Retinal pigment epithelial cell (primary cell): Measurements from ENCODE around the gene EBF4.

Experiments used
- DNase-seq: peaks from one replicate; pipeline ENCODE4 v3.0.0-alpha.2; 2010; ENCODE audit warnings: low read depth
- H3K4me3 ChIP-seq: 2 replicates; pipeline ENCODE4 v1.5.1; 2011; ENCODE audit warnings: mild to moderate bottlenecking, low read length, control low read depth, moderate library complexity
- CTCF ChIP-seq: conservative IDR thresholded peaks from 2 replicates; pipeline ENCODE4 v1.5.1; 2011; ENCODE audit warnings: low read depth, low read length, control low read depth, inconsistent platforms

Gene EBF4

GRCh38 chr20:2687514-2687913, 5.1 kb upstream of the EBF4 start:
- H3K4me3 ChIP-seq: no peak overlapping the region
- no peak for TF ChIP-seq CTCF
- DNase-seq: no peak

- TF ChIP-seq CTCF: peak; percentile 74
- no peak for DNase-seq
Observed at GRCh38 chr20:2688041-2688591, 4.5 kb upstream of the EBF4 start.

GRCh38 chr20:2690213-2690612, 2.4 kb upstream of the EBF4 start:
- no peak for DNase-seq
- H3K4me3 ChIP-seq: no peak overlapping the region
- TF ChIP-seq CTCF: no peak

More at GRCh38 chr20:2688041-2688591, 4.5 kb upstream of the EBF4 start:
- no peak overlapping the region for H3K4me3 ChIP-seq

GRCh38 chr20:2690718-2691117, 1.9 kb upstream of the EBF4 start:
- H3K4me3 ChIP-seq: no peak overlapping the region
- no peak for DNase-seq
- no peak for TF ChIP-seq CTCF

- TF ChIP-seq CTCF: no peak
- no peak for DNase-seq
- no peak overlapping the region for H3K4me3 ChIP-seq
Observed at GRCh38 chr20:2691127-2691526, 1.5 kb upstream of the EBF4 start.

- no peak for TF ChIP-seq CTCF
- no peak overlapping the region for H3K4me3 ChIP-seq
- DNase-seq: no peak
Observed at GRCh38 chr20:2691663-2692035, 931 bp upstream of the EBF4 start.

- H3K4me3 ChIP-seq: no peak overlapping the region
- DNase-seq: no peak
- no peak for TF ChIP-seq CTCF
Observed at GRCh38 chr20:2692886-2693285, 306 bp downstream of the EBF4 start.
